Activated naive CD4-positive, alpha-beta T cell treated with anti-CD3 and anti-CD28 coated beads, Interleukin-2, amount 10 ng/mL, durations not matched to agents 7 days and 5 days (primary cell): ENCODE results near the gene NRAP.

ENCODE experiments used
- CTCF ChIA-PET: fragments of 350-600 bp; sonication (Branson Sonifier 250); formaldehyde crosslinking; loops from one replicate; lab custom pipeline; 2021; ENCODE audit warnings: antibody characterized with exemption; lab: Charles Lee
- DNase-seq: peaks from one replicate; pipeline ENCODE4 v3.0.0-alpha.2; 2020
- H3K27ac Mint-ChIP-seq: one replicate; pipeline ENCODE4 v1.8.0; 2021; ENCODE audit warnings: mild to moderate bottlenecking, moderate library complexity, mixed read lengths
- H3K27me3 Mint-ChIP-seq: one replicate; pipeline ENCODE4 v1.8.0; 2021; ENCODE audit warnings: mild to moderate bottlenecking, mixed read lengths
- H3K36me3 Mint-ChIP-seq: one replicate; pipeline ENCODE4 v1.8.0; 2021; ENCODE audit warnings: mixed read lengths
- H3K4me1 Mint-ChIP-seq: one replicate; pipeline ENCODE4 v1.8.0; 2021; ENCODE audit warnings: mixed read lengths
- H3K4me3 Mint-ChIP-seq: one replicate; pipeline ENCODE4 v1.8.0; 2021; ENCODE audit warnings: mild to moderate bottlenecking, moderate library complexity, mixed read lengths
- H3K9me3 Mint-ChIP-seq: one replicate; pipeline ENCODE4 v1.8.0; 2021; ENCODE audit warnings: mixed read lengths

Gene NRAP

GRCh38 chr10:113641702-113642101, 22.1 kb downstream of the NRAP start:
- Mint-ChIP-seq H3K4me1 (no peaks in the 10 kb centered on the region), H3K36me3 (no peaks in the 10 kb centered on the region), H3K27me3 (peaks cover 7% of the 10 kb centered on the region), H3K4me3 (no peak overlapping the region), H3K27ac (no peak overlapping the region), H3K9me3 (no peaks in the 10 kb centered on the region)
- CTCF ChIA-PET, result no interaction called here
- DNase-seq, result no peak

GRCh38 chr10:113639966-113640365, 23.9 kb downstream of the NRAP start:
- Mint-ChIP-seq H3K27ac (no peak overlapping the region), H3K36me3 (no peaks in the 10 kb centered on the region), H3K4me3 (no peak overlapping the region), H3K9me3 (no peaks in the 10 kb centered on the region), H3K27me3 (peaks cover 15% of the 10 kb centered on the region), H3K4me1 (no peaks in the 10 kb centered on the region)
- CTCF ChIA-PET, result no interaction called here
- DNase-seq, result no peak

- H3K36me3 Mint-ChIP-seq, result no peaks in the 10 kb centered on the region
- no peak overlapping the region for H3K4me3 Mint-ChIP-seq
- H3K4me1 Mint-ChIP-seq, result no peaks in the 10 kb centered on the region
- H3K27ac Mint-ChIP-seq, result no peak overlapping the region
- CTCF ChIA-PET, result no interaction called here
- H3K27me3 Mint-ChIP-seq, result peaks cover 8% of the 10 kb centered on the region
- DNase-seq, result no peak
- H3K9me3 Mint-ChIP-seq, result no peaks in the 10 kb centered on the region
These were observed 32.0 kb downstream of the NRAP start for GRCh38 chr10:113631684-113632367.

- CTCF ChIA-PET, result no interaction called here
- no peak for DNase-seq
- Mint-ChIP-seq H3K27me3 (peaks cover 6% of the 10 kb centered on the region), H3K36me3 (no peaks in the 10 kb centered on the region), H3K4me3 (no peak overlapping the region), H3K27ac (no peak overlapping the region), H3K9me3 (no peaks in the 10 kb centered on the region), H3K4me1 (no peaks in the 10 kb centered on the region)
These were observed 32.8 kb downstream of the NRAP start for GRCh38 chr10:113630929-113631533.

- Mint-ChIP-seq H3K9me3 (no peaks in the 10 kb centered on the region), H3K36me3 (no peaks in the 10 kb centered on the region), H3K27me3 (peaks cover 12% of the 10 kb centered on the region), H3K4me1 (no peaks in the 10 kb centered on the region), H3K27ac (no peak overlapping the region), H3K4me3 (no peak overlapping the region)
- CTCF ChIA-PET, result no interaction called here
- no peak for DNase-seq
These were observed 35.2 kb downstream of the NRAP start for GRCh38 chr10:113628607-113629153.

DNA sequence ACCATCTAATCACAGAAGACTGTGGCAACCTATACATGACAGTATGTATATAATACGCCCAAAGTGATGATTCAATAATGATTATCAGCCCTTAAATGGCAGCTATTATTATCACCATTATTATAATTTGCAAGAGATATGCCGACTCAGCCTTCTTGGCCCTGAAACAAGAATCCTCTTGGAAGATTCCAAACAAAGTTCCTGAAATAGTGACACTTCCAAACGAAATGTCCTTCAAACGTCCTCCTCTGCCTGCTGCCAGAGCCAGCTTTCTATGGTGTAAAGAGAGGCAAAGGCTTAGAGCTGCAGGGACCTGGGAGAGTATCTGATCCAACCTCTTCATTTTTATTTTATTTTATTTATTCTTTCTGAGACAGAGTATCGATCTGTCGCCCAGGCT, 36.0 kb downstream of the NRAP start:
- Mint-ChIP-seq H3K4me1 (no peaks in the 10 kb centered on the region), H3K4me3 (no peak overlapping the region), H3K27me3 (peaks cover 12% of the 10 kb centered on the region), H3K36me3 (no peaks in the 10 kb centered on the region), H3K9me3 (no peaks in the 10 kb centered on the region), H3K27ac (no peak overlapping the region)
- no peak for DNase-seq
- CTCF ChIA-PET, result interaction anchor here (0.6 kb wide), 1 partner anchor 197 kb away, joined by 3 read pairs; no protein-coding TSS in a partner anchor

DNA sequence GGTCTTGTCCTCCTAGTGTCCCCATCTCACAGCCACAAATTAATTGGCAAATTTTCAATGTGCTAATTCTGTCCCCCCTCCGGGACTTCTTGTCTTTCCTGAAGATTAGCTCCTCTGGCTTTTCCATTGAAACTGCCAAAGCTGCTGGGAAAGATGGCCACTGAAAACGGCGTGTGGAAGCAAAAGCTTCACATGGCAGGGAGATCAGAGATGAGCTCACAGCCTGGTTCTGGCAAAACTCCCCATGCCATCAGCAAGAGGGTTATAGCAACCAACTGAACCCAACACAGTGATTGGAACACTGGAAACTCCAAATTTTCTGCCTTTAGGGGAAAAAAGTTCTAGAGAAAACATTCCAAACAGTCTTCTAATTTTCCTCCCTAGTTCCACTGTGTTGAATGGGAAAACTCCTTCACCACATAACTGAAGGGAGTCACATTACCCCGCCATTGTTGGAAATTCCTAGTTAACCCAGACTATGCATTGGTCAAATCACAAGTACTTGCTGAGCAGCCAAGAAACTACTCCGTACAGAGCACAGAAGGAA, 37.0 kb downstream of the NRAP start:
- Mint-ChIP-seq H3K27ac (no peak overlapping the region), H3K4me1 (no peaks in the 10 kb centered on the region), H3K9me3 (no peaks in the 10 kb centered on the region), H3K36me3 (no peaks in the 10 kb centered on the region), H3K4me3 (no peak overlapping the region), H3K27me3 (peaks cover 12% of the 10 kb centered on the region)
- CTCF ChIA-PET, result no interaction called here
- no peak for DNase-seq

- CTCF ChIA-PET, result no interaction called here
- Mint-ChIP-seq H3K4me1 (no peaks in the 10 kb centered on the region), H3K27me3 (peaks cover 12% of the 10 kb centered on the region), H3K36me3 (no peaks in the 10 kb centered on the region), H3K9me3 (no peaks in the 10 kb centered on the region), H3K27ac (no peak overlapping the region), H3K4me3 (no peak overlapping the region)
- DNase-seq, result no peak
These were observed 38.2 kb downstream of the NRAP start for GRCh38 chr10:113625461-113626186.

DNA sequence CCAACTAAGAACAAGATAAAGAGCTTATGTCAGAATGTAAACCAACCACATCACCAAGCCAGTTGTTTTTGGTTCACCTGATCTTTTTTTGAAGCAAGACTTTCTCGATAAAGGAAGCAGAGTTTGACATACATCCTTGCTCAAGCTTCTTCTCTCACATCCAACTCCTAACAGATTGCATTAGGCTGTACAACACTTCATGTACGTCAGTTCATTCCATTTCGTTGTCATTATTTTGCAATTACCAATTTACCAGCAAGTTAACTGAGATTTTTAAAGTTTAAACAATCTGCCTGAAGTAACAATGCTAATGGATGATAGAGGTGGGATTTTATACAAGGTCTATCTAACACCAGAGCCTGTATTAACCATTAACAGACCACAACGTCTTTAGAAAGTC, 41.0 kb downstream of the NRAP start:
- Mint-ChIP-seq H3K9me3 (no peaks in the 10 kb centered on the region), H3K27ac (no peak overlapping the region), H3K36me3 (no peaks in the 10 kb centered on the region), H3K4me1 (no peaks in the 10 kb centered on the region), H3K4me3 (no peak overlapping the region), H3K27me3 (peaks cover 21% of the 10 kb centered on the region)
- CTCF ChIA-PET, result no interaction called here
- no peak for DNase-seq

DNA sequence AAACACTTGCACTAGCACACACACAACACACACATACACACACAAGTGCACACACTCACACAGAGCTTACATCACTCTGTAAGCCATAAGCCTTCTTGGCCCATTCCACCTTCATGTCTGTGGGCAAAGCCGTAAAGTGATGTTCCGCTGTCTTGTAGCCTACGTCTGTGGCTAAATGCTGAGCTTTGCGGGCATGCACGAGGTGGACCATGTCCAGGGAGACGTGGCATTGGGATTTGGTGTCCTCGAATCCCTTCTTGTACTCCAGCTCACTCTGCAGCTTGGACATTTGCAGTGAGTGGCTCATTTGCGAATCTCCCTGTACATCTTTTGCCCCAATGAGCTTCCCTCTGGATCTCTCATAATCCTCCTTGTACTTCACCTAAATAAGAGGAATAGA, 42.0 kb downstream of the NRAP start:
- DNase-seq, result no peak
- H3K27ac Mint-ChIP-seq, result no peak overlapping the region
- H3K4me1 Mint-ChIP-seq, result no peaks in the 10 kb centered on the region
- no peaks in the 10 kb centered on the region for H3K36me3 Mint-ChIP-seq
- peaks cover 29% of the 10 kb centered on the region for H3K27me3 Mint-ChIP-seq
- no peaks in the 10 kb centered on the region for H3K9me3 Mint-ChIP-seq
- no peak overlapping the region for H3K4me3 Mint-ChIP-seq
- CTCF ChIA-PET, result no interaction called here

GRCh38 chr10:113620936-113621335, 42.9 kb downstream of the NRAP start:
- H3K9me3 Mint-ChIP-seq, result no peaks in the 10 kb centered on the region
- no peak overlapping the region for H3K4me3 Mint-ChIP-seq
- CTCF ChIA-PET, result interaction anchor here (0.6 kb wide), 1 partner anchor 489 kb away, joined by 4 read pairs; no protein-coding TSS in a partner anchor
- no peaks in the 10 kb centered on the region for H3K36me3 Mint-ChIP-seq
- H3K4me1 Mint-ChIP-seq, result no peaks in the 10 kb centered on the region
- peaks cover 30% of the 10 kb centered on the region for H3K27me3 Mint-ChIP-seq
- H3K27ac Mint-ChIP-seq, result no peak overlapping the region
- no peak for DNase-seq

- Mint-ChIP-seq H3K27me3 (peaks cover 30% of the 10 kb centered on the region), H3K27ac (no peak overlapping the region), H3K4me3 (no peak overlapping the region), H3K4me1 (no peaks in the 10 kb centered on the region), H3K9me3 (no peaks in the 10 kb centered on the region), H3K36me3 (no peaks in the 10 kb centered on the region)
- no peak for DNase-seq
- CTCF ChIA-PET, result interaction anchor here (0.6 kb wide), 1 partner anchor 490 kb away, joined by 4 read pairs; no protein-coding TSS in a partner anchor
These were observed 43.3 kb downstream of the NRAP start for GRCh38 chr10:113620511-113620910.

GRCh38 chr10:113619401-113619800, 44.4 kb downstream of the NRAP start:
- H3K9me3 Mint-ChIP-seq, result no peaks in the 10 kb centered on the region
- no peaks in the 10 kb centered on the region for H3K36me3 Mint-ChIP-seq
- CTCF ChIA-PET, result no interaction called here

DNA sequence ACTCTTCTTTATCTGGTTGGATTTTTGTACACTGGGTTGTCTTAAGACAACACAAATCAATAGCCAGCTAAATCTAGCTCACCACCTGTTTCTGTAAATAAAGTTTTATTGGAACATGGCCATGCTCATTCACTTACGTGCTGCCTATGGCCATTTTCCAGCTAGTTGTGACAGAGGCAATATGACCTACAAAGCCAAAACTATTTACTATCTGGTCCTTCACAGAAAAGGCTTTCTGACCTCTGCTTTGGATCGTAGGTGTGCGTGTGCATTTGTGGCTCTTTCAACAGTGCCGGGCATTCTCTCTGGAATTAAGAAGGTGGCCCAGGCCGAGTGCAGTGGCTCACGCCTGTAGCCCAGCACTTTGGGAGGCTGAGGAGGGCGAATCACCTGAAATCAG, 45.5 kb downstream of the NRAP start:
- H3K4me3 Mint-ChIP-seq, result no peak overlapping the region
- CTCF ChIA-PET, result no interaction called here
- peaks cover 31% of the 10 kb centered on the region for H3K27me3 Mint-ChIP-seq
- no peak overlapping the region for H3K27ac Mint-ChIP-seq
- H3K4me1 Mint-ChIP-seq, result no peaks in the 10 kb centered on the region
- no peak for DNase-seq
- H3K9me3 Mint-ChIP-seq, result no peaks in the 10 kb centered on the region
- H3K36me3 Mint-ChIP-seq, result no peaks in the 10 kb centered on the region

More at GRCh38 chr10:113619401-113619800, 44.4 kb downstream of the NRAP start:
- H3K27ac Mint-ChIP-seq, result no peak overlapping the region
- peaks cover 29% of the 10 kb centered on the region for H3K27me3 Mint-ChIP-seq
- DNase-seq, result no peak
- H3K4me3 Mint-ChIP-seq, result no peak overlapping the region
- H3K4me1 Mint-ChIP-seq, result no peaks in the 10 kb centered on the region
